Thymus (tissue), 11 donors: Measurements from ENCODE around the gene LINC01488. TPM values are rescaled to one million over a fixed set of nuclear protein-coding genes. Genes with fewer than 3 reads are reported as not detected.

ENCODE experiments used
- DNase-seq, 9 donors: peaks; one replicate each; pipeline ENCODE4 v3.0.0-alpha.2; 2013; ENCODE audit warnings: low spot score in 9 of 9, low read depth in 6 of 9, missing footprints in 1 of 9
- H3K27ac ChIP-seq, 2 donors: one replicate each; pipeline ENCODE4 v1.5.1; 2013; ENCODE audit warnings: control low read depth in 1 of 2, low read depth in 1 of 2, low read length in 1 of 2, mild to moderate bottlenecking in 1 of 2, moderate library complexity in 1 of 2
- H3K27me3 ChIP-seq, 2 donors: one replicate each; pipeline ENCODE4 v1.5.1; 2013; ENCODE audit warnings: low read length in 1 of 2; ENCODE audit not compliant: control insufficient read depth in 2 of 2, insufficient read depth in 1 of 2
- H3K36me3 ChIP-seq, 2 donors: one replicate each; pipeline ENCODE4 v1.5.1; 2013; ENCODE audit warnings: low read length in 1 of 2, mild to moderate bottlenecking in 1 of 2, moderate library complexity in 1 of 2; ENCODE audit not compliant: control insufficient read depth in 2 of 2, insufficient read depth in 2 of 2
- H3K4me1 ChIP-seq, 2 donors: one replicate each; pipeline ENCODE4 v1.5.1; 2013; ENCODE audit warnings: low read length in 2 of 2; ENCODE audit not compliant: control insufficient read depth in 2 of 2, insufficient read depth in 2 of 2
- H3K4me3 ChIP-seq, 2 donors: one replicate each; pipeline ENCODE4 v1.5.1; 2013; ENCODE audit warnings: low read length in 2 of 2, control low read depth in 1 of 2, mild to moderate bottlenecking in 1 of 2
- H3K9me3 ChIP-seq, 2 donors: one replicate each; pipeline ENCODE4 v1.5.1; 2013; ENCODE audit warnings: low read length in 1 of 2, mild to moderate bottlenecking in 1 of 2; ENCODE audit not compliant: control insufficient read depth in 2 of 2, insufficient read depth in 1 of 2
- WGBS: extraction: QIAGEN DNeasy Blood & Tissue Kit; methylation state at CpG from one replicate; pipeline ENCODE4 v1.1.7; 2013; 5-methylcytosine and 5-hydroxymethylcytosine counted together
- polyA plus RNA-seq: library from polyadenylated mRNA; stranded (reverse); fragments of 200-250 nt; gene quantifications from one replicate; pipeline ENCODE4 v1.2.3, GENCODE V29; 2013
- total RNA-seq: library from RNA; stranded (reverse); fragments of 120-200 nt; gene quantifications from one replicate; pipeline ENCODE4 v1.2.4, GENCODE V29; 2013
- donor health status: healthy.

Gene LINC01488
- total and polyA plus RNA-seq, 2 donors = 0.07 TPM; not detected in 1

- Histone ChIP-seq H3K36me3 (no peaks in the 10 kb centered on the region), H3K9me3 (no peaks in the 10 kb centered on the region), H3K27ac (no peak overlapping the region), H3K27me3 (no peaks in the 10 kb centered on the region), H3K4me1 (peaks cover 0 to 13% of the 10 kb centered on the region in 2 donors), H3K4me3 (no peak overlapping the region)
- DNase-seq = no peak
- 98% methylated on average over 17 of the region's 17 CpGs for WGBS
Observed at GRCh38 chr11:69487849-69488542, 6.5 kb downstream of the LINC01488 start.

- 95% methylated on average over 16 of the region's 16 CpGs for WGBS
- H3K9me3 ChIP-seq = no peaks in the 10 kb centered on the region
- no peak overlapping the region for H3K27ac ChIP-seq
- no peaks in the 10 kb centered on the region for H3K36me3 ChIP-seq
- H3K4me3 ChIP-seq = no peak overlapping the region
- peaks cover 0 to 9% of the 10 kb centered on the region in 2 donors for H3K4me1 ChIP-seq
- no peak for DNase-seq
- no peaks in the 10 kb centered on the region for H3K27me3 ChIP-seq
Observed at GRCh38 chr11:69488543-69488940, 7.1 kb downstream of the LINC01488 start.

- no peaks in the 10 kb centered on the region for H3K9me3 ChIP-seq
- peaks cover 0 to 3% of the 10 kb centered on the region in 2 donors for H3K4me1 ChIP-seq
- H3K27ac ChIP-seq = no peak overlapping the region
- H3K4me3 ChIP-seq = no peak overlapping the region
- DNase-seq = no peak
- H3K27me3 ChIP-seq = no peaks in the 10 kb centered on the region
- 93% methylated on average over 23 of the region's 23 CpGs for WGBS
- H3K36me3 ChIP-seq = no peaks in the 10 kb centered on the region
Observed at GRCh38 chr11:69489031-69489745, 7.7 kb downstream of the LINC01488 start.

DNA sequence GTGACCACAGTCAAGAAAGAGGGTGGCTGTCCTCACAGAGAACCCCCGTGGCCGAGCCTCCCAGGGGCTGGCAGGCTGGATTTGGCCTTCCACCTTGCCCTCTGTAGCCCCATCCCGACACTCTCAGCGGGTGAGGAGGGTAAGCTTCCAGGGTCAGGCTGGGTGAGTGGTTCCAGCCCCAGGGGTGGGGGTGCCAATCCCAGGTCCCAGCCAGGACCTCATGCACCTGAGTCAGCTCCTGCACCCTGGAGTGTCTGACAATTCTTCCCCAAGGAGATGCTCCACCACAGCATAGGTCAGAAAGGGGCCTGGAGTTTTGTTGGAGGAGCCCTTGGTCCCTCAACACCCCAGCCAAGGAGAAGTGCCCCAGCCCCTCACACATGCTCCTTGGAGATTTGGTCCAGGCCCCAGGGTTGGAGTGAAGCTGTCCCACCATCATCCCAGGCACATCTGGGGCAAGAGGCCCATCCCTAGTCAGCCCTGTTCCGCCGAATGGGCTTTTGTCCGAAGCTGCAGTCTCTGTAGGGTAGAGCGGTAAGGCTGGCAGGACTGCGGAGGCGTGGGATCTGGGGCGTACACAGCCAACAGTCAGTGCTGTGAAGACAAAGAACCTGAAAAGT, 8.4 kb downstream of the LINC01488 start:
- no peak overlapping the region for H3K27ac ChIP-seq
- H3K27me3 ChIP-seq = no peaks in the 10 kb centered on the region
- H3K4me3 ChIP-seq = no peak overlapping the region
- no peaks in the 10 kb centered on the region for H3K4me1 ChIP-seq
- no peak for DNase-seq
- no peaks in the 10 kb centered on the region for H3K36me3 ChIP-seq
- WGBS = 97% methylated on average over 11 of the region's 11 CpGs
- H3K9me3 ChIP-seq = no peaks in the 10 kb centered on the region

GRCh38 chr11:69490516-69490915, 9.1 kb downstream of the LINC01488 start:
- no peaks in the 10 kb centered on the region for H3K36me3 ChIP-seq
- no peaks in the 10 kb centered on the region for H3K4me1 ChIP-seq
- 96% methylated on average over 10 of the region's 10 CpGs for WGBS
- no peak overlapping the region for H3K27ac ChIP-seq
- no peak for DNase-seq
- no peaks in the 10 kb centered on the region for H3K27me3 ChIP-seq
- H3K4me3 ChIP-seq = no peak overlapping the region
- no peaks in the 10 kb centered on the region for H3K9me3 ChIP-seq

- H3K9me3 ChIP-seq = no peaks in the 10 kb centered on the region
- no peak overlapping the region for H3K4me3 ChIP-seq
- WGBS = 96% methylated on average over 22 of the region's 22 CpGs
- H3K27me3 ChIP-seq = no peaks in the 10 kb centered on the region
- H3K36me3 ChIP-seq = no peaks in the 10 kb centered on the region
- no peak overlapping the region for H3K27ac ChIP-seq
- no peak for DNase-seq
- no peaks in the 10 kb centered on the region for H3K4me1 ChIP-seq
Observed at GRCh38 chr11:69491071-69492031, 9.9 kb downstream of the LINC01488 start.

DNA sequence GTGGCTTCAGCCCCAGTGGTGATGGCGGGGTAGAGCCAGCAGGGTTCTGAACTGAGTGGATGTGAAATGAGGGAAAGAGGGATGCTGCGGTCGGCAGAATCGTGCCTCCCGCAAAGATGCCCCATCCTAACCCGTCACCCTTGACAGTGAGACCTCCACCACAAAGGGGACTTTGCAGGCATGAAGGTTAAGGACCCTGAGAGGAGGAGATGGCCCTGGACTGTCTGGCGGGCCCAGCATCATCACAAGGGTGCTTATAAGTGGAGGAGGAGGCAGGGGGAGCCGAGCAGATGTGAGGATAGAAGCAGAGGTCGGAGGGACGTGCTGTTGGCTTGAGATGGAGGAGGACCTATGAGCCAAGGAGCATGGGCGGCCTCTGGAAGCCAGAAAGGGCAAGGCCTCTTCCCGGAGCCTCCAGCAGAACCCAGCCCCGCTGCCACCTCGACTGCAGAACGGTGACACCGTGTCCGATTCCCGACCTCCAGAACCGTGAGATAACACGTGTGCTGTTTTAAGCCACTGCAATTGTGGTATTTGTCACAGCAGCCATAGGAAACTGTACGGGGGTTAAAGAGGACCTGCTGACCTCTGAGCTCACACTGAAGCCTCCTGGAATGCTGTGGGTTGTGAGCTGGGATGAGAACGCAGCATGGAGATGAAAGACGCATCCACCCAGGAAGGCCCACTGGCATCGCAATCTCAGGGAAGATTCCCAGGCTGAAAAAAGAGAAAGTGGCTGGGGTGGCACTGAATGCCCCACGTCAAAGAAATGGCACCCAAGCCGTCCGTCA, 10.9 kb downstream of the LINC01488 start:
- Histone ChIP-seq H3K36me3 (no peaks in the 10 kb centered on the region), H3K27me3 (no peaks in the 10 kb centered on the region), H3K4me1 (no peaks in the 10 kb centered on the region), H3K4me3 (no peak overlapping the region), H3K27ac (no peak overlapping the region), H3K9me3 (no peaks in the 10 kb centered on the region)
- 94% methylated on average over 27 of the region's 27 CpGs for WGBS
- no peak for DNase-seq
